Activated CD4-positive, alpha-beta T cell treated with anti-CD3 and anti-CD28 coated beads, Interleukin-2, amount 50 U/mL, for 1 hour (primary cell): Measurements from ENCODE around the gene RASEF.

Experiments used
- DNase-seq: peaks from one replicate; pipeline ENCODE4 v3.0.0-alpha.2; 2020

Gene RASEF

DNA sequence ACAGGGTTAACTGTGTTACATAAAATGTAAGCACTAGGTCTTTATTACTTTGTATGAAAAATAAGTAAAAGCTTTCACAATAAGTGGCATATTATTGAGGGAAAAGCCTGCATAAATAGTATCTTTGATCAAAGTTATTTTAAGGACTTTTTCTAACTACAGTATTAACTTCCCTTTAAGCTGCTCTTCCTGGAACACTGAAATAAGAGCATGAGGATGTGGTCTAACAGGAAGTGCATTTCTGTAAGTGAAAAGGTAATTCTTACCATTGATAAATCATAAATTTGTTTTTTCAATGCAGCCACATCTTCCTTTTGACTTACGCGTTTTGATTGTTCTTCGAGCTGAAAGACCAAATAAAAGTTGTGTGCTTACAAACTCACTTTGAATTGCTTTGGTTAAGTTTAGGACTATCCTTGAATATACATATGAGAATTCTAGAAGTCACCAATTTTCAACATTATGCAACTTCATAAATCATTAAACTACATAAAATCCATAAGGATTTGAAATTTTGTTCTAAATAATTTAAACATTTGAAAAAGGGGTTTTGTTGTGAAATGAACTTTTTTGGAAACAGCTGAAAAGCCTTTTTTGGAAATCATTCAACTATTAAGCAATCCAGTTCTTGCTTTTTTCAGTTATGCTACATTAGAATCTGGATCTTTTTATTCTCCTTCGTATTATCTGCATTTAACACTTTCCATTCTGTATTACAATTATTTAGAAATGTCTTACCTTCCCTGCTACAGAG is 50.6 kb downstream of the RASEF start:
- DNase-seq: no peak

DNA sequence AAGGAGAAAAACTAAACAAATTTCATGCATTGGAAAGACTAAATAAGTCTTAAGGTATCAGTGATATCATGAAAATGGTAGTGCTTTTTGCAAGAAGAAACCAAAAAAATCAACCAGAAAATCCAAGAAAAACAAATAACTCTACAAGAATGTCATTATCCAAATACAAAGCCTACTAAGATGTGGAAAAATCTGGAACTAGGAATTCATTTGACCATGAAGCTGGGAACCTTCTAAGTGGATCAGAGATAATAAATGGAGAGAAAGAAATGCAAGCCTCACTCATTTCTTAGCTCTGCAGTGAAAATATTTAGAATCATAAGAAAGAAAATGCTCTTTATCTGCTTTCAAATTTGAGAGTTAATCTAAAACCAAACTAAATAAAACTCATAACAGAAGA is 51.3 kb downstream of the RASEF start:
- no peak for DNase-seq

DNA sequence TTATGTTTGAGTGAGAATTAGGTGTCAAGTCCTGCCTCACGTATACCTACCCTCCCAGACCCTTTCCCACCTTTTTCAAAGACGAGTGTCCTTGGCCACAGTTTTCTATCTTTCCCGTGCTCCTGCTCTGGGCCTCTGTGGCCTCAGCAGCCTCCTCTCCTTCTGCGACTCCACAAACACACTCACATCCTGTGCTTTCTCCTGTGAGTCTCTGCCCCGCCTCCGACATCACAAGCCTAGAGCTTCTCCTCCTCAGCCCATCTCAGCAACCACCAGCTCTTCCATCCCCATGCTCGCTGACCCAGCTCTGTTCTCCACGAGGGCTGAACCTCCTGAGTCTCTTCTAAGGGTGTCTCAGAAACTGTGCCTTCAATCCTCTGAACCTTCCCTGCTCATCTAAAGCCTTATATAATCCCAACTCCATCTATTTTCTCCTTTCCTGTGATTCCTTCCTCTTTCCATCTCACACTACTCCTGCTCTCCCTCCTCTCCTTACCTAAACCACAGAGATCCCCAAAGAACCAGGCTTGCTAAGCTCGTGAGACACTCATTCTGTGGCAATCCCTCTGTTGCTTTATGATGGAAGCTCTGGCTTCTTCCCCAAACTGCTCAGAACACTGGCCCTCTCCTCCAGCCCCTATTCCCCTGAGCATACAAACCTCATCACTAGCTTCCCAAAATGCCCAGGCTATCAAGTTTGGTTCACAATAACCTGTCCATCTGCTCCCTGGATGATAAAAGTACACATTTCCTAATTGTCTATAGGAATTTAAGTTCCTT is 55.2 kb downstream of the RASEF start:
- no peak for DNase-seq

DNA sequence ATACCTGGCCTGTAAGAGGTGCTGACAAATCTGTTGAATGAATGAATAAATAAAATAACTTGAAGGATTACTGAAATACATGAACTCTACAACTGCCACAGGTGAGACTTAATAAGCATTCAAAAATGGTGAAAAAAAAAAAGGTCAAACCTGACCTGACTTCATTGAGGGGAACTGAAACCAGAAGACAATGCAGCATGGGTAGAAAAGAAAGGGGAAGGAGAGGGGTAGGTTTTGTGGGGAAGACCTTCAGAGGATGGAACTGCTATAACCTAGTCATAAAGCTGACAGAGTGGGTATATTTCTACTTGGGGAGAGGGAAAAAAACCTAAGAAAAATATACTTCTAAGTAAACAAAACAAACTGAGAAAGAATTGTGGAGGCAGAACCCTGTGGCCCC is 56.6 kb downstream of the RASEF start:
- DNase-seq: no peak

DNA sequence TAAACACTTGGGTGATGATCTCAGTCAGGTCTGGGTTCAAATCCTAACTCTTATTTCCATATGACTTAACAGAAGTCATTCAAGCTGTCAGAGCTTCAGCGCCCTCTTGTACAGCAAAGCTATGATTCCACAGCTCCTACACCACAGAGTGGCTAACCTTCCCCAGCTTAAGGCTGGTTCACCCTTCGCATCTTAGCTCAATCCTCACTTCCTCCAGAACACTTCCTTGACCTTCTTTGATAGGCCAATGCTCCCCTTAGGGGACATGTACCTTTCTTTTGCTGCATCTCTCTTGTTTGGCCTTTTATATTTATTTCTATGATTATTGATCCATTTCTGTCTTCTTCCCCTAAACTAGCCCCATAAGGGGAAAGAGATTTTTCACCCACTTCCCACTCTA is 57.0 kb downstream of the RASEF start:
- DNase-seq: no peak

DNA sequence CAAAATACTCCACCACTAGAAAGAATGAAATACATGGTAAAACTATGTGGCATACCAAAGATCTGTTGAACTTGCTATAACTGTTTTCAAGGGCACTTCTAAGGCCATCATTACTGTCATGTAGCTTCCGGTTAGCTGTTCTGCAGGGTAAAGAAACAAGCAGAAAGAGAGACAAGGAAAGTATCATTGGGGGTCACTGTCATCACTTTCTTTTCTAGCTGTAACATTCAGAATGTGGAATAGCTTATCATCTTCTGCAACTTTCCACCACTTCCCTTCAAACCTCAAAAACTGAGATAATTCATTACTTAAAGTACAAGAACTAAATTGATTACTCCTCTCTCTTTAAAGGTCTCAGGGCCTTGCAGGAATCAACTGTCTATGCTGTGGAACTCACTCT is 57.6 kb downstream of the RASEF start:
- DNase-seq: no peak

DNA sequence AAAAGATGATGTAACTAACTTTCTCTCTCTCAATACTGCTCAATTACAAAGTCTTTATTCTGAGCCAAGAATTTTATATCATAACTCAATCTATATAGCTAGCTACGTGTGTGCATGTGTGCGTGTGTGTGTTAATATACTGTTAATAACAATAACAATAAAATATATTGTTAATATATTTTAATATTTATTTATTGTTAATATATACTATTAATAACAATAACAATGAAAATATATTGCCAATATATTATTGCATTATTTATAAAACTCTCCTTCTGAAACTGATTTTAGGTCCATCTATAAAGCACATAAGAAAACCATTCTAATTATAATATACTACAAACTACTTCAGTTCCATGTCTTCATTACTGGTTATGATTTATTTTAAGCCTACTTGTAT is 60.6 kb downstream of the RASEF start:
- no peak for DNase-seq

DNA sequence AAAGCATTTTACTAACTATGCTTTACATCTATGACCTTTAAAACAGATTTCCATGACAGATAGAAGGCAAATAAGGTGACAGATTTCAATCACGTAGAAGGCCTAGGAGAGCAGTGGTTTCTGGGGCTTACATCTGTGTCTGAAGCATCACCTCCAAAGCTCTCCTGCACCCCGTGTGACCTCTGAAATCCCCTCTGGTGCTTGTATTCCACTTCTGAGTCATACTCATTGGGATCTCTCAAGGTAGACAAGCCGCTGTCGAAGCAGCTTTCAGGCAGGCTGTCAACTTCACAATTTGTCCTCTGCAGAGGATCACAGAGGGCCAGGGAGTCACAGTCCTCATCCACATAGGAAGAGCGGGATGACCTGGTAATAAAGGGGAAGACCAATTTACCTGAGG is 62.2 kb downstream of the RASEF start:
- DNase-seq: no peak

DNA sequence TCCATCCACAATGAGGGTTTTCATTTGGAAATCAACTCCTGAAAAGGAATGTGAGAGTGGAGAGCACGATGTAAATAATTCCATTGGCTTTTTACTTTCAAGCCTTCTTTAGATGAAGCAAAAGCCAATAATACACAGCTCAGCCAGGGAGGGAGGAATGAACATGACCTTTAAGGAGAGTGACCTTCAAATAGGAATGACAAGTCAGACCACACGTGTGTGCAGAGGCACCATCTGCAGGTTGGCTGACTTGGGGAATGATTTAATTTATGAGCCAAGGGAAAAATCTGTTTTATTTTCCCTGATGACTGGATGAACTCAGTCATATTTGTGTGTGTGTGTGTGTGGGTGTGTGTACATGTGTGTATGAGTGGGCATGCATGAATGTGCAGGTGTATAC is 64.5 kb downstream of the RASEF start:
- DNase-seq: no peak

DNA sequence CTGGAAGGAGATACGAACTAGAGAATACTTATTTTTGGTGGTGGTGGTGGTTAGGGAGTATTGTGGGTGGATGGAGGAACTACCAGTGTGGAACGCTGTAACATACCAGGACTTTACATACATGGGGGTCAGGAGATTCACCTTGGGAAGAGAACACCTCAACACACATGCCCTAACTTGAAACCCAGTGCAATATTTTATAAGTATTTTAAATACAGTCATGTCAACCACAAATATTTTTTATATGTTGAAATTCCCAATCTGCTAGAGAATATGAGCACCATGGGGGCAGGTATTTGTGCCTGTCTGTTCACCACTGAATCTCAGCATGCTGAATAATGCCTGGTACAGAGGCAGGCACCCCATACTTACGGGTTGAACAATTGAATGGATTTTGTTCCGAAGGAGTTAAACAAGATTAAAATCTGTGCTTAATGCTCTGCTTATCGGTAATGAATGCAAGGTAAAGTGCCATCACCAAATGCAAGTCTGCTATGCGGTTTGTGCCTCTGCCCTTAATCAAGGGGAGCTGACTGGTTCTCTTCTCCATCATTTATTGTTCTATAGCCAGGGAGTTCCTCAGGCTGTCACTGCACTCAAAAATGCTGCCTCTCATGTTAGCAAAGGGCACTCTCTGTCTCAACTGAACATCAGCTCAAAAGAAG is 65.3 kb downstream of the RASEF start:
- DNase-seq: no peak

DNA sequence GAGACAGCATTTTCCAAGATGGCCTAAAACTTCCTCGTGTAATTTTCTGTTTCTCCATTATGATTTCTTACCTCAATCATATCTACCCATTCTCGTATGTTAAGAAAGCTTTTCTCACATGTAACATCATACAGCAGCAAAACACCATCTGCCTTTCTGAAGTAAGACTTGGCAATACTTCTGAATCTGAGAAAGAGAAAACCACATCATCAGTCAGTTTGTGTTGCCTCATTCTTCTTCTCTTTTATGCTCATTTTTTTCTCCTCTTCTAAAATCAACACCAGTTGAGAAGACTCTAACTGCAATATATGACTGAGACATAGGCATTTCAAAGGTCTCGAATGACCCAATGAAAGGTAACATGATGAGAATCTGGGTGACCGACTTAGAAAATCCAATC is 66.0 kb downstream of the RASEF start:
- DNase-seq: no peak

DNA sequence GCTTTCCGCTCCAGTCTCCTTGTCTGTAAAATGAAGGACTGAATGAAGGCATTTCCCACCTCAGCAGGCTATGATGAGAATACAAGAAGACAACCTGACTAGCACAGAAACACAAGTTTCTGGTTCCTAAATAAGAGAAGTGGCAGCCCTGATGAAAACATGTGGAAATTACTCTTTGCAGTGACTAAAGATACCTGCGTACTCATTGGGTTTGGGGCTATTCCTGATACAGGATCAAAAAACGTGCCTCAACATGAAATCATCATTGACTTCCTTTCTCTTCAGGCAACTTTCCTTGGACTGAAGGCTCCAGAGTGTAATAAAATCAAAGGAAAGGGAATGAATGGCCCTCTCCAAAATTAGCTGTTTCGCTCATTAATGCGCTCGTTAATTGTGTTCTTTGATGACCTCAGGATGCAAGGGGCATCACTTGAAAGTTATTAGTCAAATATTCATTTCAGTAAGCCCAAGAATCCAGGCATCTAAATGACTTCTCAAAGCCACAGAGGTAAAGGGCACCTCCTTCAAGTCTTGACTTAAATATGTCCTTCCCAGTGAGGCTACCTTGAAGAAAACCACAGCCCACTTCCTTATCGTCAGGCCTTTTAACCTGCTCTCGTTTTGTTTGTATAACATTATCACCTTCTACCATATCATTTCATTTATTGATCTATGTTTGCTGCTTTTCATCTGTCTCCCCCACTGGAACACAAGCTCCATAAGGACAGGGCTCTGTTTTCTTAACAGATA is 68.9 kb downstream of the RASEF start:
- DNase-seq: no peak

DNA sequence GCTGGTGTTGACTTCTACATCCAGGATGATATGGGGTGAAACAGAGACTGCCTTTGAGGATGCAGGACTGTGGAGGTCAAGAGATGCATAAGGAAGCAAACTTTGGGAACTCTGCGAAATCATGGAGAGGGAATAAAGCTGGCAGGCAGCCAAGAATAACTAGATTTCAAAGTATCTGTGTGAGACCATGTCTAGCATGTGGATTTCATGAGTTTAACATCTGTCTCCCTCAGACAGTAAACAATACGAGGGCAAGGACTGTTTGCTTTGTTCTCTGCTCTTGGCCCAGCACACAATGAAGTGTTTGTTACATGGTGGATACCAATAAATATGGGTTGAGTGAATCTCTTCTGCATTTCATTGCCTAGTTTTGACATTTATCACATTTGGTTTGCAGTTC is 71.3 kb downstream of the RASEF start:
- DNase-seq: no peak

DNA sequence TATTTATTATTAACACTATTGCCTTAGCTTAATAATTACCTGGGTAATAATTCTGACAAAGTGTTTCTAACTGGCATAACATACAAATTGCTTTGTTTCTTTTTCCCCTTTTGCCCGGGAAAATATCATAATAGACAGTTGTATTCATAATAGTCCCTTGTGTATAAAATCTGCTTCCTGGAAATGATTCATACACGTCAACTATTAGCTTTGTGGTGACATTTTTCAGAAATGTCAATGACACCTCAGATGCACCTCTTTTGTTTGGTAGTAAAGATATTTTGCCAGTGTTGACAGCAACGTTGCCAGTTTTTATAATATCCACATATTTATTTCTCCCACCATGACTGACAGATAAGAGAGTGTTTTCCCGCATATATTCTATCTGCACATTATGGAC is 73.0 kb downstream of the RASEF start:
- no peak for DNase-seq

DNA sequence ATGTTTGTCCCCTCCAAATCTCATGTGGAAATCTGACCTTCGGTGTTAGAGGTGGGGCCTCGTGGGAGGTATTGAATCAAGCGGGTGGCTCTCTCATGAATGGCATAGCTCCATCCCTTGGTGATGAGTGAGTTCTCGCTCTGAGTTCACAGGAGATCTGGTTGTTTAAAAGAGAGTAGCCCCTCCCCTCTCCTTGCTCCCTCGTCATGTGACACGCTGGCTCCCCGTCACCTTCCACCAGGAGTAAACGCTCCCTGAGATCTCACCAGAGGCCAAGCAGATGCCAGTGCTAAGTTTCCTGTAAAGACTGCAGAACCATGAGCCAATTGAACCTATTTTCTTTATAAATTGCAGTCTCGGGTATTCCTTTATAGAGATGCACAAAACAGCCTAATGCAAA is 74.5 kb downstream of the RASEF start:
- DNase-seq: no peak

DNA sequence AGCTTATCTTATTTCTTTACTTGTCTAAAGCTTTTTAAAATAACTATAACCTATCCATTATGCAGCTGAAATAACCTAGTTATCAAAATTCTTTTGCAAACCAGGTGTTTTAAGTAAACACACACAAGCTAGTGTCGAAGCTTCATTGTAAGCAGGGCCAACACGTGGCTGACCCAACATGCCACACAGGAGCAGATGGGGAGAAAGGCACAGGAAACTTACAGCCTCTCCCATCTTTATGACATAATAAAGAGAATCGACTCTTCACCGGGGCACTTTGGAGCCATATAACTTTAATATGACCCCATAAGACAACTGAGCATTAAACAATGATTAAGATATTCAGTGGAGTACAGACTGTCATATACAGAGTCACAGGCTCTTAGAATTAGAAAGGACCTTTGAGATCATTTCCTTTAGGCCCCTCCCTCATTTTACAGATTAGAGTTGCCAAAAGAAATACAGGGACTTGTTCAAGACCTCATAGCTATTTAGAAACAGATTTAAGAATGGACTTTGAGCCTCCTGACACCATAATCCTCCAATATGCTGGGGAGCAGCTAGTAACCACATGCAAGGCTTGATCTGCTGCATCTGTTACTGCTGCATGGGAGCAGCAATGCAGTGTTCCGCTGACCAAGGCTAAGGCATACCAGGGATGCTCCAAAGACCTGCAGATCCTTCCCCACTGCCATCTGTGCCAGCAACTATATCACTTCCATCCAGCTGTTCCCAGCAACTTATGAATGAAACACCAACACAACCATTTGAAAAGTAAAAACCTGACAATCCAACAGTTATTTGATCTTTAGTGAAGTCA is 75.4 kb downstream of the RASEF start:
- DNase-seq: no peak

DNA sequence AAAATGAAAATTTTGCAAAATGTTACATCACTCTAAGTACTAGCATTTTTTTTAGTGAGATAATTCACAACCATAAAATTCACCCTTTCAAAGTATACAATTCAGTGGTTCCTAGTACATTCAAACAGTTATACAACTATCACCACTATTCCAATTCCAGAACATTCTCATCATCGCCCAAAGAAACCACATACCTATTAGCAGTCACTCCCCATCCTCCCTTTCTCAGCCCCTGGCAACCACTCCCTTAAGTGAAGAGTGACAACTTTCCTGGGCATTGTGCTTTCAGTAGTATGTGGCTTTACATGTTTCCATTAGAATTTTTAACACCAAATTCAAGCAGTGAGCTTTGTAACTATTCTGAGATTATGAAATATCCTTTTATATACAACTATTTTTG is 81.4 kb downstream of the RASEF start:
- no peak for DNase-seq

DNA sequence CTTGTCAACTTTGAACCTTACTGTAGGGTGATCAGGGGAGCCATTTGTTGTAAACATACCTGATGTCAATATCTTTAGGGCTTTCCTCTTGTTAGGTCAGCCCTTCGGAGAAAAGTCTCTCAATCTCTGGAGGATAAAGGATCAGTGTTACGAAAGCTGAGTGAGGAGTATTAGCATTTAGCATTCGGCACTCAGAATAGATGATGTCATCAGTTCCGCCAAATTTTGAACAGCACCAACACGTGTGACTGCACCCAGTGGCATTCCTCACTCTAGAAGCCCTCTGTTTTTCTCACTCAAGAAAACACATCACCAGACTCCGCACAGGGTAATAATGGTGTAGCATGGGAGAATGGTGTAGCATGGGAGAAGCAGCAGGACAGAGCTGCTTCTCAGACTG is 87.8 kb downstream of the RASEF start:
- no peak for DNase-seq

DNA sequence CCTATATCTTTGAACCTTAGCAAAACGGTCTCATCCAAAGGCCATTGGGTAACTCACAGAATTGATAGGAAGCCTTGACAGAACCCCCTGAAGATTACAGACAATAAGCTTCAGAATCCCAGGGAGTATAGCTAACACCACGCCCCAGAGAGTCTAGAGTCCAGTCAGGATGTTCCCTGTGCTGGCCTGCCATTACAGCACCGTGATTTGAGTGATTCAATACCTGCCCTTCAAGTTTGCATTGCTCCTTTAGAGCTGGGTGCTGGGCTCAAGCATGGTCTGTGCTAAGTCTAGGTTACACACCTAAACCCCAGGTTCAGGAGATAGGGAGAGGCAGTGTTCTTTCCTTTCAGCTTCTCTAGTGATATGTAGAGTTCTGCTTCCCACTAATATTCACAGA is 90.5 kb downstream of the RASEF start:
- no peak for DNase-seq

DNA sequence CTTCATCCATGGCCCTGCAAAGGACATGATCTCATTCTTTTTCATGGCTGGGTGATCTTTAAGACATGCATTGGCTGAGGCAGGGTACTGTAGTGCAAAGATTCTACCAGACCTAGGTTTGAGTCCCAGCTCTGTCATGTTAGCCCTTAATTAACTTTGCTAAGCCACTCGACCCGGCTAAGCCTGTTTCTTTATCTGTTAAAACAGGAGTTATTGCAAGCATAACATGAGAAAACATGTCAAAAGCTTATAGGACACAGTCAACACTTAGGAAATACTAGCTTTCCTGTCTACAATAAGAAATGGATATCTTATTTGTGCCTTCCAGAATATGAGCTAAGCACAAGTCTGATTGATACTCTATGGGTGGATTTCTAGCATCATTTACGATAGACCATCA is 92.6 kb downstream of the RASEF start:
- DNase-seq: no peak

DNA sequence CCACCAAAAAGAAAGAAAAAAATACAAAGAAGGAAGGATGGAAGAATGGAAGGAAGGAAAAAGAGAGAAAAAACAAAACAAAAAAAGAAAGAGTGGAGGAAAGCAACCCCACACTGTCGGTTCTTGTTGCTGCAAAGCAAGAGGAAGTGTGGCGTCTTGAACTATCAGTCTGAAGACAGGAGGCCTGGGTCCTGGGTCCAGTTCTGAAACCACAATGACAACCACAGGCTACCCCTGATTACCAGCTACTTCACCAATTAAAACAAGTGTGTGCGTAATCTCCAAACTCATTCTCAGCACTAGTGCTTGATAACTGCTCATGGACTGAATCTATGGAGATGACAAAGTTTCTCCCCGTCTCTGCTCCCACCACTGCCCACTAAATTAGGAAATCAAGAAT is 93.7 kb downstream of the RASEF start:
- DNase-seq: no peak

DNA sequence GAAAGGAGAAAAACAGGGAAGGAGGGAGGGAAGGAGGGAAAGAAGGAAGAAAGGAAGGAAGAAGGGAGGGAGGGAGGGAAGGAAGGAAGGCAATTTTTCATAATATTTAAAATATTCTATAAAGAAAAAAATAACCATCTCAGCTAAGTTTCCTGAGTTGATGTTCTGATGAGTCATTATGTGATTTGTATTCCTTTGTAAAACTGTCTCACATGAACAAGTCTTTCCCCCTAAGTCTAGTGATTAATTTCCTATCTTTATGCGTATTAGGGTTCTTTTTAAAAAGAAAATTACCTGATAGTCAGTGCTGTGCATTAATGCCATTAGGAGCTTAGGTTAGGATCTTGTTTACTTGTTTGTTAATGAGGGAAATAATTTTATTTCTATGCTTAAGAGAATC is 94.1 kb downstream of the RASEF start:
- no peak for DNase-seq

DNA sequence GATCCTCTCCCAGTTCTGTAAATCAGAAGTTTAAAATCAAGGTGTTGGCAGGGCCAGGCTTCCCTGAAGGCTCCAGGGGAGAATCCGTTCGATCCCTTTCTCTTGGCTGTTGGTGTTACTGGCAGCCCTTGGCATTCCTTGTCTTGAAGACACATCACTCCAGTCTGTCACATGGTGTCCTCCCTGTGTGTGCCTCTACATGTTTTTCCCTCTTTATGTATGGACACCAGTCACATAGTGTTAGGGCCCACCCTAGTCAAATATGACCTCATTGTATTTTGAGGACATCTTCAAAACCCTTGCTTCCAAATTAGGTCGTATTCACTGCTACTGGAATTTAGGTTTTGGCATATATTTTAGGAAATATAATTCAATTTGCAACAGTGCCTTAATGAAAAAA is 94.6 kb downstream of the RASEF start:
- DNase-seq: no peak
